ENCODE results near the gene ZNF418. TPM values are rescaled to one million over a fixed set of nuclear protein-coding genes. Genes with fewer than 3 reads are reported as not detected.
"Not testable (repeated sequence)": the region's sequence is repeated elsewhere in the genome, so short reads cannot be mapped to it uniquely, and the experiment has no call there.

ZNF418 gene
- polyA plus RNA-seq, 4 donors = 19.0 to 21.9 (median 19.5) TPM

DNA sequence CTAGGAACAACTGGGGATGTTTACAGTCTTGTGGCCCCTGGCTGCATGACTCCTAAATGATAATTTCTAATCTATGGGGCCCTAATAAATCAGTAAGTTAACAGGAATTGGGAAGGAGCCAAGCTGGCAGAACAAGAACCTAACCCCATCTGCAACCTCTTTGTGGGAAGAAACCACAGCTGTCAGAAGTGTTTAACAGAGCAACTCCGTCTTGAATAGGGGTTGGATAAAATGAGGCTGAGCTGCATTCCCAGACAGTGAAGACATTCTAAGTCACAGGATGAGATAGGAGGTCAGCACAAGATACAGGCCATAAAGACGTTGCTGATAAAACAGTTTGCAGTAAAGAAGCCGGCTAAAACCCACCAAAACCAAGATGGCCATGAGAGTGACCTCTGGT, 44.5 kb downstream of the ZNF418 start:
- DNase-seq (ENCODE audit: low read depth in 4 of 4, low spot score in 3 of 4) = not testable (repeated sequence)

DNA sequence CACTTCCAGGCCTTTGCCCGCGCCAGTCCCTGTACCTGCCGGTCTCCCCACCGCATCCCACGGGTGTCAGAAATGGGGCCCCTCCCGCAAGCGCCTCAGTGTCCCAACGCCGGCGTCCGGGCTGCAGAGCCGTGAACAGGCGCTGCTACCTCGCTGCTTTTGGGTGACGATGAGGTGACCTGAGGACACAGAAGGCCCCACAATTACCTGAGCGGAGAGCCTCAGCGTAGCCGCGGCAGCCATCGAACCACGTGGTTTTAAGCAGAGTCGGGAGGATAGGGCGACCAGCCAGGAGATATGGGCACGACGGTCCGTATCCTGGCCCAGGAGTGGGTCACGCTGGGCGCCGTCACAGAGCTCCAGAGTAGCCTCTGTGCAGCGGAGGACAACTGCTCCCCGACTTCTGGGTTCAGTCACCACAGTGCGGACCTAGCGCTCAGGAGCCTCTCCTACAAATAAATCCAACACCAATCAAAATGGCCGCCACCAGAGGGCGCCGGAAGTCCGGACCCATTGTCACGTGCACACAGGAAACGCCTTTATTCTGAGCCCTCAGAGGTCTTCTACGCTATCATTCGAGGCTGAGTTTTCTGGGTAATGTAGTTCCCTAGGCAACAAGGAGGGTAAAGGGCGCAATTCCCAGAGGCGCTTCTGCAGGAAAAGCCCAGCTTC, 46.5 kb downstream of the ZNF418 start, which contains the start of gene ZNF814:
Gene ZNF814 (minus strand): TSS at position 478 of the 672 bp plus-strand sequence. CDS start 235 bp downstream, at position 243.
- peak; percentile 67 to 77 (median 74) for DNase-seq (ENCODE audit: low read depth in 4 of 4, low spot score in 3 of 4)

DNA sequence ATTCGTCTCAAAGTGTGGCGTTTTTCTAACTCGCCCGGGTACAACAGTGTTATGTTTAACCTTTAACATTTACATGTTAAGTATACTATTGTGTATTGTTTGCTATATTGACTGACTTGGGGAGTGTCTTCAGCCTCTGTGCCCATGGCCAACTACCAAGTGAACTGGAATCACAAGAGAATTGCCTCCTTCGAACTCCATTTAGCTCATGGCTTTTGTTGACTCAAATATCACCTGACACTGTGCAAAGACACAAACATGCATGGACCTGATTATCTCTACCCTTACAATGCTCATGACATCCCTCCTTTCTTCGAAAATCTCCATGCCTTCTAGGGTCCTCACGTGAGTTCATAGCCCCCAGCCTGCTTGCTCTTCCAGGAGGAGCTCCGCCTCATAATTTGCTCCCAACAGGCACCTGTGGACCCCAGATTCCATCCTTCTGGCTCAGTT, 47.1 kb downstream of the ZNF418 start:
- DNase-seq (ENCODE audit: low read depth in 4 of 4, low spot score in 3 of 4) = no peak

DNA sequence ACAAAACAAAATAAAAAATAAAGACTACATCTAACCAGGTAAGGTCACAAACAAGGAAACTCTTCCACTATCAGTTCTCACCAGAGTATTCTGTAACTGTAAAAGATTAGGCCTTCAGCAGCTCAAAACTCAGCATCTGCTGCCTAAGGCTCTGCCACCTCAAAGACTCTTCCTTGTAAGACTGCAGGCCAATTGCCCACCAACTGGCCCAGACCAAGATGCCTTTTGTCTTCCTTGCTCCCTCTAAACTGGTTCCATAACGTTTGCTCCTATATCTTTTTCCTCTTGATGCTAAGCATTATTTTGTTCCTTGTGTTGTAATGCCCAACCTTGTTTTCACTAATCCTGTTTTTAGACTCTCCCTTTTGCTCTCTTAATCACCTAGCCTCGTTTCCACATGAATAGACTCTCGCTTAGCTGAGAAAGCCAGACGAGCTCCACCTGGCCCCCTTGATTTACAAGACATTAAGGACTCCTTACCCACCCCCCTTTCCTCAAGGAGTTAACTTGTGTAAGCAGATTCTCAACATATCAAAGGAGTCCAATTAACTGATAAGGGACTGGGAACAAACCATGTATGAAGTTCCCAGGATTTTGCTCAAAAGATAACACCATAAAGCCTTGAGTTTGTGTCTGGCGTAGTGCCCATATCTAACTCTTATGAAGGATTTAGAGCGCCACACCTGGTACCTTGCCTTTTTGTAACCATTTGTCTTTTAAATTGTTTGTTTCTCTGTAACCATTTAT, 47.8 kb downstream of the ZNF418 start:
- peak in 2 of 4 donors; percentile 29 to 35 for DNase-seq (ENCODE audit: low read depth in 4 of 4, low spot score in 3 of 4)

DNA sequence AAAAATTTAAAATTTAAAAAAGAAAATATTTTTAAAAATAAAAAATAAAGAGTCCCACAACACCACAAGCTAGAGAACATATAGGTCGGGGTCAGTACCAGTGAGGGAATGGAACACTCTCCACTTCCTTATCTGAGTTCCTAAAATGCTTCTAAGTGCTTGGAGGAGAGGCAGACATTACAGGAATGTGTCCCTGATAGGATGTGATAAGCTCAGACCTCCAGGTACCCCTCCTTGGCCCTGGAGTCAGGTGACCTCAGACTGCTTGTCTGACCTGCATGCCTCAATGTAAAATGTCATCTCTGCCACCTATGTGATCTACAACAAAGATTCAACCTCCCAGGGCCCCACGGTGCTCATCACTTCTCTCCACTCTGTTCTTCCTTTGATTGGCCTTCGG, 49.2 kb downstream of the ZNF418 start:
- DNase-seq (ENCODE audit: low read depth in 4 of 4, low spot score in 3 of 4) = no peak

DNA sequence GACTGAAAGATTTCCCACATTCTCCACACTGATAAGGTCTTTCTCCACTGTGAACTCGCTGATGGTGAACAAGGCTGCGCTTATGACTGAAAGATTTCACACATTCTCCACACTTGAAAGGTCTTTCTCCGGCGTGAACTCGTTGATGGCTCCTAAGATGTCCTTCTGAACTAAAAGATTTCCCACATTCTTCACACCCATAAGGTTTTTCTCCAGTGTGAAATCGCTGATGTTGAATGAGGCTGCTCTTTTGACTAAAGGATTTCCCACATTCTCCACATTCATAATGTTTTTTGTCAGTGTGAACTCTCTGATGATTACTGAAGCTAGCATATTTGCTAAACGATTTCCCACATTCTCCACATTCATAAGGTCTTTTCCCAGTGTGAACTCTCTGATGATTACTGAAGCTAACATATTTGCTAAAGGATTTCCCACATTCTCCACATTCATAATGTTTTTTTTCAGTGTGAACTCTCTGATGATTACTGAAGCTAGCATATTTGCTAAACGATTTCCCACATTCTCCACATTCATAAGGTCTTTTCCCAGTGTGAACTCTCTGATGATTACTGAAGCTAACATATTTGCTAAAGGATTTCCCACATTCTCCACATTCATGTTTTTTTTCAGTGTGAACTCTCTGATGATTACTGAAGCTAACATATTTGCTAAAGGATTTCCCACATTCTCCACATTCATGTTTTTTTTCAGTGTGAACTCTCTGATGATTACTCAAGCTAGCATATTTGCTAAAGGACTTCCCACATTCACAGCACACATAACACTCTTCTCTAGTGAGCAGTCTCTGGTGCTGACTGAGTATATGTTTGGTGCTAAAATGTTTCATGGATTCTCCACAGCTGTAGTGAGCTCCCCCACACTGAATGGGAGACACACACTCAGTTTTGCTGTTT, 61.1 kb downstream of the ZNF418 start:
- not testable (repeated sequence) for DNase-seq (ENCODE audit: low read depth in 4 of 4, low spot score in 3 of 4)

DNA sequence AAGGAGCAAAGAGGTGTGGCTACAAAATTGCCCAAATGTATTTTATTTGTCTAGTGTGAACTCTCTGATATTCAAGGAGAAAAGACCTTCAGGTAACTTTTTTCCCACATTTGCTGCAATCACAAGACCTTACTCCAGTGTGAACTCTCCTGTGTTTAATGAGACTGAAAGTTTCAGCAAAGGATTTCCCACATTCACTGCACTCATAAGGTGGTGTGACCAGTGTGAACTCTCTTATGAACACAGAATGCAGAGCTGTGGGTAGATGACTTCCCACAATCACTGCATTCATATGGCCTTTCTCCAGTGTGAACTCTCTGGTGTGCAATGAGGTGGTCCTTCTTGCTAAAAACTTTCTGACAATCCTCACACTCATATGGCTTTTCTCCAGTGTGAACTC, 62.8 kb downstream of the ZNF418 start:
- DNase-seq (ENCODE audit: low read depth in 4 of 4, low spot score in 3 of 4) = no peak

Other genes with a start within 250 kb of the ZNF418 start
- 10 to 100 TPM; 24.8 to 30.9 (median 29.8) TPM for gene ZNF154, start 226.2 kb downstream of the ZNF418 start, polyA plus RNA-seq (ENCODE audit: insufficient read length in 4 of 4)
- 10 to 100 TPM; 15.6 to 20.8 (median 19.0) TPM for gene ZNF671, start 207.8 kb downstream of the ZNF418 start, polyA plus RNA-seq (ENCODE audit: insufficient read length in 4 of 4)
- 10 to 100 TPM; 31.8 to 40.0 (median 37.2) TPM for gene ZNF776, start 188.6 kb downstream of the ZNF418 start, polyA plus RNA-seq (ENCODE audit: insufficient read length in 4 of 4)
- gene ZNF586, start 165.7 kb downstream of the ZNF418 start, polyA plus RNA-seq (ENCODE audit: insufficient read length in 4 of 4) = 10 to 100 TPM; 19.7 to 23.8 (median 20.9) TPM
- gene ZNF552, start 120.5 kb downstream of the ZNF418 start, polyA plus RNA-seq (ENCODE audit: insufficient read length in 4 of 4) = 10 to 100 TPM; 14.4 to 19.5 (median 15.7) TPM
- 10 to 100 TPM; 11.3 to 14.1 (median 13.6) TPM for gene ZNF587B, start 105.1 kb downstream of the ZNF418 start, polyA plus RNA-seq (ENCODE audit: insufficient read length in 4 of 4)
- 10 to 100 TPM; 19.8 to 30.7 (median 24.3) TPM for gene ZNF587, start 85.5 kb downstream of the ZNF418 start, polyA plus RNA-seq (ENCODE audit: insufficient read length in 4 of 4)
- gene ZNF814, start 46.4 kb downstream of the ZNF418 start, polyA plus RNA-seq (ENCODE audit: insufficient read length in 4 of 4) = 10 to 100 TPM; 45.2 to 66.4 (median 52.7) TPM
- gene ZNF417, start 18.8 kb downstream of the ZNF418 start, polyA plus RNA-seq (ENCODE audit: insufficient read length in 4 of 4) = 10 to 100 TPM; 20.3 to 23.1 (median 21.8) TPM
- 10 to 100 TPM in 1 of 4 donors, 1 to 10 TPM in 3; 8.1 to 10.3 (median 9.1) TPM for gene ZNF256, start 12.3 kb upstream of the ZNF418 start, polyA plus RNA-seq (ENCODE audit: insufficient read length in 4 of 4)
- gene C19orf18, start 39.1 kb upstream of the ZNF418 start, polyA plus RNA-seq (ENCODE audit: insufficient read length in 4 of 4) = 1 to 10 TPM; 1.4 to 3.5 (median 1.7) TPM
- 10 to 100 TPM; 30.7 to 33.9 (median 32.3) TPM for gene ZNF606, start 67.4 kb upstream of the ZNF418 start, polyA plus RNA-seq (ENCODE audit: insufficient read length in 4 of 4)
- 1 to 10 TPM; 2.0 to 5.7 (median 3.9) TPM for gene ZSCAN1, start 98.6 kb upstream of the ZNF418 start, polyA plus RNA-seq (ENCODE audit: insufficient read length in 4 of 4)
- gene ZNF135, start 123.9 kb upstream of the ZNF418 start, polyA plus RNA-seq (ENCODE audit: insufficient read length in 4 of 4) = 10 to 100 TPM; 18.6 to 23.1 (median 22.2) TPM
- gene ZSCAN18, start 162.8 kb upstream of the ZNF418 start, polyA plus RNA-seq (ENCODE audit: insufficient read length in 4 of 4) = 100 to 1,000 TPM in 1 of 4 donors, 10 to 100 TPM in 3; 85.2 to 114 (median 86.2) TPM
- 10 to 100 TPM; 18.8 to 26.1 (median 24.1) TPM for gene ZNF329, start 215.4 kb upstream of the ZNF418 start, polyA plus RNA-seq (ENCODE audit: insufficient read length in 4 of 4)
- 10 to 100 TPM; 18.1 to 22.7 (median 19.1) TPM for gene ZNF274, start 247.7 kb upstream of the ZNF418 start, polyA plus RNA-seq (ENCODE audit: insufficient read length in 4 of 4)

Data from right renal pelvis (tissue), 4 donors.